GM23338 (cell line): ENCODE measurements around the gene S100A3. TPM values are rescaled to one million over a fixed set of nuclear protein-coding genes. Genes with fewer than 3 reads are reported as not detected.
A peak's percentile ranks its signal among the peaks of the same experiment; 100 is the strongest.

Source experiments
- ATAC-seq: fragments of 200-7000 bp; cut with Tn5 transposase; 3 replicates; pipeline ENCODE4 v1.9.1; 2020
- DNase-seq: peaks from one replicate; pipeline ENCODE4 v3.0.0-alpha.2; 2015; ENCODE audit warnings: low spot score
- H2AFZ ChIP-seq: fragments of 200-600 bp; sonication (generic); 2 replicates; pipeline ENCODE4 v1.8.0; 2016; ENCODE audit warnings: antibody characterized with exemption, mild to moderate bottlenecking, moderate library complexity
- H3F3A ChIP-seq: fragments of 200-600 bp; sonication (generic); replicated peaks from 2 replicates; pipeline ENCODE4 v1.8.0; 2017; ENCODE audit warnings: antibody characterized with exemption, mixed run types, low read depth
- H3K27ac ChIP-seq: fragments of 200-600 bp; sonication (generic); 2 replicates; pipeline ENCODE4 v1.6.1; 2016; ENCODE audit warnings: low read depth
- H3K27me3 ChIP-seq: fragments of 200-600 bp; sonication (generic); 2 replicates; pipeline ENCODE4 v1.8.0; 2016; ENCODE audit warnings: mild to moderate bottlenecking, mixed run types, moderate library complexity; ENCODE audit not compliant: insufficient read depth
- H3K36me3 ChIP-seq: fragments of 200-600 bp; sonication (generic); 2 replicates; pipeline ENCODE4 v1.8.0; 2016; ENCODE audit warnings: mild to moderate bottlenecking; ENCODE audit not compliant: insufficient read depth
- H3K4me1 ChIP-seq: fragments of 200-600 bp; sonication (generic); 2 replicates; pipeline ENCODE4 v1.8.0; 2016; ENCODE audit warnings: mild to moderate bottlenecking, moderate library complexity; ENCODE audit not compliant: insufficient read depth
- H3K4me2 ChIP-seq: fragments of 200-600 bp; sonication (generic); 2 replicates; pipeline ENCODE4 v1.7.1; 2017; ENCODE audit warnings: mixed run types
- H3K4me3 ChIP-seq: fragments of 200-600 bp; sonication (generic); 2 replicates; pipeline ENCODE4 v1.6.1; 2016; ENCODE audit warnings: mixed run types
- H3K79me2 ChIP-seq: fragments of 200-600 bp; sonication (generic); replicated peaks from 2 replicates; pipeline ENCODE4 v1.8.0; 2017; ENCODE audit warnings: mild to moderate bottlenecking; ENCODE audit not compliant: insufficient read depth
- H3K9me2 ChIP-seq: fragments of 200-600 bp; sonication (generic); 2 replicates; pipeline ENCODE4 v1.8.0; 2017; ENCODE audit not compliant: insufficient read depth
- H4K20me1 ChIP-seq: fragments of 200-600 bp; sonication (generic); replicated peaks from 2 replicates; pipeline ENCODE4 v1.8.0; 2017; ENCODE audit warnings: mild to moderate bottlenecking; ENCODE audit not compliant: insufficient read depth
- H3K27ac Mint-ChIP-seq: 2 replicates; pipeline ENCODE4 v1.8.0; 2020; ENCODE audit warnings: inconsistent platforms, mild to moderate bottlenecking, moderate library complexity, mixed read lengths
- H3K27me3 Mint-ChIP-seq: 3 replicates; pipeline ENCODE4 v1.8.0; 2022; ENCODE audit warnings: low read depth, mild to moderate bottlenecking, moderate library complexity, mixed read lengths, inconsistent platforms; ENCODE audit not compliant: insufficient read depth, poor library complexity
- H3K36me3 Mint-ChIP-seq: 3 replicates; pipeline ENCODE4 v1.8.0; 2021; ENCODE audit warnings: low read depth, mild to moderate bottlenecking, inconsistent platforms, moderate library complexity, mixed read lengths
- H3K4me1 Mint-ChIP-seq: 3 replicates; pipeline ENCODE4 v1.8.0; 2020; ENCODE audit warnings: mild to moderate bottlenecking, inconsistent platforms, mixed read lengths
- H3K4me3 Mint-ChIP-seq: 3 replicates; pipeline ENCODE4 v1.8.0; 2021; ENCODE audit warnings: moderate library complexity, mild to moderate bottlenecking, inconsistent platforms, mixed read lengths
- H3K9me3 Mint-ChIP-seq: 3 replicates; pipeline ENCODE4 v1.8.0; 2020; ENCODE audit warnings: moderate library complexity, mild to moderate bottlenecking, inconsistent platforms, mixed read lengths
- CREB1 ChIP-seq: fragments of 250-450 bp; sonication (Bioruptor Pico); IDR thresholded peaks from 2 replicates; pipeline ENCODE4 v1.5.0; 2020; ENCODE audit warnings: low read depth, mild to moderate bottlenecking, moderate library complexity
- EZH2 ChIP-seq: fragments of 200-600 bp; sonication (generic); IDR thresholded peaks from one replicate; pipeline ENCODE4 v1.8.0; 2017; ENCODE audit warnings: antibody characterized with exemption, mild to moderate bottlenecking, low read depth; ENCODE audit not compliant: unreplicated experiment
- EZH2phosphoT487 ChIP-seq: fragments of 200-600 bp; sonication (generic); IDR thresholded peaks from one replicate; pipeline ENCODE4 v1.8.1; 2018; ENCODE audit warnings: antibody characterized with exemption; ENCODE audit not compliant: unreplicated experiment
- JUNB ChIP-seq: IDR thresholded peaks from one replicate; pipeline ENCODE4 v1.6.1; 2016; ENCODE audit warnings: antibody characterized with exemption; ENCODE audit not compliant: unreplicated experiment
- NANOG ChIP-seq: IDR thresholded peaks from 2 replicates; pipeline ENCODE4 v1.6.1; 2016; ENCODE audit warnings: antibody characterized with exemption, borderline replicate concordance
- POLR2AphosphoS5 ChIP-seq: IDR thresholded peaks from 2 replicates; pipeline ENCODE4 v1.6.1; 2016; ENCODE audit warnings: antibody characterized with exemption, low read depth
- STAT1 ChIP-seq: IDR thresholded peaks from one replicate; pipeline ENCODE4 v1.6.1; 2016; ENCODE audit warnings: antibody characterized with exemption; ENCODE audit not compliant: unreplicated experiment
- ZNF331 ChIP-seq: fragments of 250-450 bp; sonication (Bioruptor Pico); IDR thresholded peaks from 2 replicates; pipeline ENCODE4 v1.5.0; 2020; ENCODE audit warnings: low read depth, mild to moderate bottlenecking, moderate library complexity
- polyA plus RNA-seq: library from polyadenylated mRNA; unstranded; fragments of >200 nt; fragmentation: Nextera tagmentation; extraction: Ambion mirVana; gene quantifications from 2 replicates; pipeline ENCODE4 v1.2.1, GENCODE V29; 2016
- total RNA-seq: library from RNA; depleted of rRNA; stranded (reverse); fragments of >200 nt; shearing (Covaris generic); gene quantifications from 2 replicates; pipeline ENCODE4 v1.2.3, GENCODE V29; 2014
- TF ChIP-seq, protein P1 (sequence below): fragments of 250-450 bp; sonication (Bioruptor Pico); IDR thresholded peaks from 2 replicates; pipeline ENCODE4 v1.5.0; 2020; ENCODE audit warnings: mild to moderate bottlenecking, moderate library complexity
- TF ChIP-seq, protein P2 (sequence below): IDR thresholded peaks from one replicate; pipeline ENCODE4 v1.6.1; 2018; ENCODE audit warnings: antibody characterized with exemption; ENCODE audit not compliant: unreplicated experiment

Gene S100A3
- total and polyA plus RNA-seq, 2 experiments from 2014 or later: not detected

DNA sequence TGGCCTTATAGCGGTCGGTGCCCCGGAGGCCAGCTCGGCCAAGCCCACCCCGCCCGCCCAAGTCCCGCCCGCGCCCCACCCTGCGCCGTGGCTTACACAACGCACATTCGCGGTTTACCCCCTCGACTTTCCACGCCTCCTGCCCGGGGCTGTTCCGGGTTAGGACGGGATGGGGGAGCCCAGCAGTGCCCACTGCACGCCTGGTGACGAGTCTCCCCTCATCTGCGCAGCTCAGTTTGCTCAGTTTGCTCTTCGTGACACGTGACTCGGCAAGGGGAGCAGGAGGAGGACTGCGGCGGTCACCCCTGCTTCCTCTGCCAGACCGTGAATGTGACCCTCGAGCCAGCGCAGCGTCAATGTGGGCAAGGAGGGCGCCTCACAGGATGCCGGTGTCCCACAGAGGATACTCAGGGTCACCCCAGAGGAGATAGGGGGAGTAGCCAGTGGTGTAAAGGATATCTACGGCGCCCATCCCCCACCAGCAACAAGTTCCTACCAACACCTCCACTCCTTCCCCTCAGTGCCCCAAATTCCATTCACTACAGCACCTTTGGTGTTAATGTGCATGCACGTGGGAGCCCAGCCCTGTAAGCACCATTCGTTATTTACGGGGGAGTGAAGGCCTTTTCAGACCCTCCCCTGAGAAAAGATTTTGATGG lies 12.9 kb downstream of the S100A3 start (continued):
- TF ChIP-seq EZH2 (no peak), NANOG (no peak), POLR2AphosphoS5 (peak; percentile 36; the same call in 1 of the 2 replicates)
- TF ChIP-seq, protein P1, sequence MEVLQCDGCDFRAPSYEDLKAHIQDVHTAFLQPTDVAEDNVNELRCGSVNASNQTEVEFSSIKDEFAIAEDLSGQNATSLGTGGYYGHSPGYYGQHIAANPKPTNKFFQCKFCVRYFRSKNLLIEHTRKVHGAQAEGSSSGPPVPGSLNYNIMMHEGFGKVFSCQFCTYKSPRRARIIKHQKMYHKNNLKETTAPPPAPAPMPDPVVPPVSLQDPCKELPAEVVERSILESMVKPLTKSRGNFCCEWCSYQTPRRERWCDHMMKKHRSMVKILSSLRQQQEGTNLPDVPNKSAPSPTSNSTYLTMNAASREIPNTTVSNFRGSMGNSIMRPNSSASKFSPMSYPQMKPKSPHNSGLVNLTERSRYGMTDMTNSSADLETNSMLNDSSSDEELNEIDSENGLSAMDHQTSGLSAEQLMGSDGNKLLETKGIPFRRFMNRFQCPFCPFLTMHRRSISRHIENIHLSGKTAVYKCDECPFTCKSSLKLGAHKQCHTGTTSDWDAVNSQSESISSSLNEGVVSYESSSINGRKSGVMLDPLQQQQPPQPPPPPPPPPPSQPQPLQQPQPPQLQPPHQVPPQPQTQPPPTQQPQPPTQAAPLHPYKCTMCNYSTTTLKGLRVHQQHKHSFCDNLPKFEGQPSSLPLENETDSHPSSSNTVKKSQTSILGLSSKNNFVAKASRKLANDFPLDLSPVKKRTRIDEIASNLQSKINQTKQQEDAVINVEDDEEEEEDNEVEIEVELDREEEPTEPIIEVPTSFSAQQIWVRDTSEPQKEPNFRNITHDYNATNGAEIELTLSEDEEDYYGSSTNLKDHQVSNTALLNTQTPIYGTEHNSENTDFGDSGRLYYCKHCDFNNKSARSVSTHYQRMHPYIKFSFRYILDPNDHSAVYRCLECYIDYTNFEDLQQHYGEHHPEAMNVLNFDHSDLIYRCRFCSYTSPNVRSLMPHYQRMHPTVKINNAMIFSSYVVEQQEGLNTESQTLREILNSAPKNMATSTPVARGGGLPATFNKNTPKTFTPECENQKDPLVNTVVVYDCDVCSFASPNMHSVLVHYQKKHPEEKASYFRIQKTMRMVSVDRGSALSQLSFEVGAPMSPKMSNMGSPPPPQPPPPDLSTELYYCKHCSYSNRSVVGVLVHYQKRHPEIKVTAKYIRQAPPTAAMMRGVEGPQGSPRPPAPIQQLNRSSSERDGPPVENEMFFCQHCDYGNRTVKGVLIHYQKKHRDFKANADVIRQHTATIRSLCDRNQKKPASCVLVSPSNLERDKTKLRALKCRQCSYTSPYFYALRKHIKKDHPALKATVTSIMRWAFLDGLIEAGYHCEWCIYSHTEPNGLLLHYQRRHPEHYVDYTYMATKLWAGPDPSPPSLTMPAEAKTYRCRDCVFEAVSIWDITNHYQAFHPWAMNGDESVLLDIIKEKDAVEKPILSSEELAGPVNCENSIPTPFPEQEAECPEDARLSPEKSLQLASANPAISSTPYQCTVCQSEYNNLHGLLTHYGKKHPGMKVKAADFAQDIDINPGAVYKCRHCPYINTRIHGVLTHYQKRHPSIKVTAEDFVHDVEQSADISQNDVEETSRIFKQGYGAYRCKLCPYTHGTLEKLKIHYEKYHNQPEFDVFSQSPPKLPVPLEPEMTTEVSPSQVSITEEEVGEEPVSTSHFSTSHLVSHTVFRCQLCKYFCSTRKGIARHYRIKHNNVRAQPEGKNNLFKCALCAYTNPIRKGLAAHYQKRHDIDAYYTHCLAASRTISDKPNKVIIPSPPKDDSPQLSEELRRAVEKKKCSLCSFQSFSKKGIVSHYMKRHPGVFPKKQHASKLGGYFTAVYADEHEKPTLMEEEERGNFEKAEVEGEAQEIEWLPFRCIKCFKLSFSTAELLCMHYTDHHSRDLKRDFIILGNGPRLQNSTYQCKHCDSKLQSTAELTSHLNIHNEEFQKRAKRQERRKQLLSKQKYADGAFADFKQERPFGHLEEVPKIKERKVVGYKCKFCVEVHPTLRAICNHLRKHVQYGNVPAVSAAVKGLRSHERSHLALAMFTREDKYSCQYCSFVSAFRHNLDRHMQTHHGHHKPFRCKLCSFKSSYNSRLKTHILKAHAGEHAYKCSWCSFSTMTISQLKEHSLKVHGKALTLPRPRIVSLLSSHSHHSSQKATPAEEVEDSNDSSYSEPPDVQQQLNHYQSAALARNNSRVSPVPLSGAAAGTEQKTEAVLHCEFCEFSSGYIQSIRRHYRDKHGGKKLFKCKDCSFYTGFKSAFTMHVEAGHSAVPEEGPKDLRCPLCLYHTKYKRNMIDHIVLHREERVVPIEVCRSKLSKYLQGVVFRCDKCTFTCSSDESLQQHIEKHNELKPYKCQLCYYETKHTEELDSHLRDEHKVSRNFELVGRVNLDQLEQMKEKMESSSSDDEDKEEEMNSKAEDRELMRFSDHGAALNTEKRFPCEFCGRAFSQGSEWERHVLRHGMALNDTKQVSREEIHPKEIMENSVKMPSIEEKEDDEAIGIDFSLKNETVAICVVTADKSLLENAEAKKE: no peak

DNA sequence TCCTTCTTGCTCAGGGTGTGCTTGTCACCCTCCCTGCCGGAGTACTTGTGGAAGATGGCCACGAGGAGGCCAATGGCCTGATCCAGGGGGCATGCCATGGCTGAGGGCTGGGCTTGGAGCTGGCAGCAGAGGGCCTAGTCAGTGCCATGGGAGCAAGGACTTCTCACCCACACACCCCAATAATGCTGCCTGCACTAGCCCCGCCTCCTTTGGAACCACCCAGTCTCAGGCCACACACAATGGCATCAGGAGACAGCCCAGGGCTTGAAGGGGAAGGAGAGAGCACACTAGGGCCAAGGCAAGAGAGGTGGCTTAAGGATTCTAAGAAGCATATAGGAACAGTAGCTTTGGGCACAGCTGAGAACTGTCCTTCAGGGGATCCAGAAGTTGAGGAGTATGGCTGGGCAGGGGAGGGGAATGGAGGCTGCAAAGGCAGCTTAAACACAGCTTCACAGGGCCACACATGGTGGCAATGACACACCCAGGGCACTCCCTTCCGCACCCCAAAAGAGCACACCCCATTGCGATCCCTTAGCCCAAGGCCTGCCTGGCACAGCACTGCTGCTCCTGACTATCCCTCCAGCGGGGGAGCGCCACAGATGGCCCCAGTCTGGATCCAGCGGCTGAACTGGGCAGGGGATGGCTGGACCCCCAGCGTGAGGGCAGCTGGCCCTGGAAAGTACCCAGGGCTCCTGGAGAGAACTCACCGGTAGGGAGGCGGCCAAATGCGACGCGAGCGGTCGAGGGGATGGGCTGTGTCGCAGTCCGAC lies 13.6 kb downstream of the S100A3 start, which contains the start of gene S100A6:
TSS of gene S100A6 (minus strand) at position 750 of the 770 bp plus-strand sequence. CDS start at position 98, 652 bp downstream.
- H3K4me1 Mint-ChIP-seq: peaks cover 43% of the 10 kb centered on the region
- H3K27ac Mint-ChIP-seq: no peak within 1 kb of the TSS; the same call in 1 of the 2 replicates
- Histone ChIP-seq H3K36me3 (no peaks in the 10 kb centered on the region), H3K9me2 (peaks cover 4% of the 10 kb centered on the region; the same call in 1 of the 2 replicates), H4K20me1 (no peaks in the 10 kb centered on the region), H3F3A (peaks cover 16% of the 10 kb centered on the region; the same call in 1 of the 2 replicates), H3K4me1 (peaks cover 37% of the 10 kb centered on the region), H3K4me2 (peak within 1 kb of the TSS; percentile 87), H3K4me3 (peak within 1 kb of the TSS; percentile 63), H3K27ac (no peak within 1 kb of the TSS), H2AFZ (peak within 1 kb of the TSS; percentile 98), H3K27me3 (peaks cover 32% of the 10 kb centered on the region), H3K79me2 (no peaks in the 10 kb centered on the region)
- peak; percentile 3 for ATAC-seq
- peak within 1 kb of the TSS; percentile 79 for H3K4me3 Mint-ChIP-seq
- DNase-seq: peak; percentile 45
- no peaks in the 10 kb centered on the region; the same call in 2 of the 3 replicates for H3K36me3 Mint-ChIP-seq
- H3K27me3 Mint-ChIP-seq: peaks cover 35% of the 10 kb centered on the region
- no peaks in the 10 kb centered on the region for H3K9me3 Mint-ChIP-seq
- TF ChIP-seq POLR2AphosphoS5: no peak
- no peak for TF ChIP-seq CREB1
- TF ChIP-seq, protein P2, sequence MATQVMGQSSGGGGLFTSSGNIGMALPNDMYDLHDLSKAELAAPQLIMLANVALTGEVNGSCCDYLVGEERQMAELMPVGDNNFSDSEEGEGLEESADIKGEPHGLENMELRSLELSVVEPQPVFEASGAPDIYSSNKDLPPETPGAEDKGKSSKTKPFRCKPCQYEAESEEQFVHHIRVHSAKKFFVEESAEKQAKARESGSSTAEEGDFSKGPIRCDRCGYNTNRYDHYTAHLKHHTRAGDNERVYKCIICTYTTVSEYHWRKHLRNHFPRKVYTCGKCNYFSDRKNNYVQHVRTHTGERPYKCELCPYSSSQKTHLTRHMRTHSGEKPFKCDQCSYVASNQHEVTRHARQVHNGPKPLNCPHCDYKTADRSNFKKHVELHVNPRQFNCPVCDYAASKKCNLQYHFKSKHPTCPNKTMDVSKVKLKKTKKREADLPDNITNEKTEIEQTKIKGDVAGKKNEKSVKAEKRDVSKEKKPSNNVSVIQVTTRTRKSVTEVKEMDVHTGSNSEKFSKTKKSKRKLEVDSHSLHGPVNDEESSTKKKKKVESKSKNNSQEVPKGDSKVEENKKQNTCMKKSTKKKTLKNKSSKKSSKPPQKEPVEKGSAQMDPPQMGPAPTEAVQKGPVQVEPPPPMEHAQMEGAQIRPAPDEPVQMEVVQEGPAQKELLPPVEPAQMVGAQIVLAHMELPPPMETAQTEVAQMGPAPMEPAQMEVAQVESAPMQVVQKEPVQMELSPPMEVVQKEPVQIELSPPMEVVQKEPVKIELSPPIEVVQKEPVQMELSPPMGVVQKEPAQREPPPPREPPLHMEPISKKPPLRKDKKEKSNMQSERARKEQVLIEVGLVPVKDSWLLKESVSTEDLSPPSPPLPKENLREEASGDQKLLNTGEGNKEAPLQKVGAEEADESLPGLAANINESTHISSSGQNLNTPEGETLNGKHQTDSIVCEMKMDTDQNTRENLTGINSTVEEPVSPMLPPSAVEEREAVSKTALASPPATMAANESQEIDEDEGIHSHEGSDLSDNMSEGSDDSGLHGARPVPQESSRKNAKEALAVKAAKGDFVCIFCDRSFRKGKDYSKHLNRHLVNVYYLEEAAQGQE: no peak
- no peak for TF ChIP-seq NANOG
- no peak for TF ChIP-seq ZNF331 (CRISPR knock-in tag)
- TF ChIP-seq EZH2phosphoT487: no peak
- no peak for TF ChIP-seq JUNB
- no peak for TF ChIP-seq STAT1
